Stimulated activated CD4-positive, alpha-beta T cell treated with anti-CD3 and anti-CD28 coated beads, Interleukin-4, amount 100 ng/mL, for 4 hours (primary cell): ENCODE results near the gene TLX3.
"Not testable (repeated sequence)": the region's sequence is repeated elsewhere in the genome, so short reads cannot be mapped to it uniquely, and the experiment has no call there.

Experiments used
- DNase-seq, 2 experiments: peaks; one replicate each; pipeline ENCODE4 v3.0.0-alpha.2; 2020

Gene TLX3

GRCh38 chr5:171330021-171330420, 21.0 kb downstream of the TLX3 start:
- DNase-seq, result no peak

- DNase-seq, result no peak
Observed at GRCh38 chr5:171335616-171336015, 26.6 kb downstream of the TLX3 start.

DNA sequence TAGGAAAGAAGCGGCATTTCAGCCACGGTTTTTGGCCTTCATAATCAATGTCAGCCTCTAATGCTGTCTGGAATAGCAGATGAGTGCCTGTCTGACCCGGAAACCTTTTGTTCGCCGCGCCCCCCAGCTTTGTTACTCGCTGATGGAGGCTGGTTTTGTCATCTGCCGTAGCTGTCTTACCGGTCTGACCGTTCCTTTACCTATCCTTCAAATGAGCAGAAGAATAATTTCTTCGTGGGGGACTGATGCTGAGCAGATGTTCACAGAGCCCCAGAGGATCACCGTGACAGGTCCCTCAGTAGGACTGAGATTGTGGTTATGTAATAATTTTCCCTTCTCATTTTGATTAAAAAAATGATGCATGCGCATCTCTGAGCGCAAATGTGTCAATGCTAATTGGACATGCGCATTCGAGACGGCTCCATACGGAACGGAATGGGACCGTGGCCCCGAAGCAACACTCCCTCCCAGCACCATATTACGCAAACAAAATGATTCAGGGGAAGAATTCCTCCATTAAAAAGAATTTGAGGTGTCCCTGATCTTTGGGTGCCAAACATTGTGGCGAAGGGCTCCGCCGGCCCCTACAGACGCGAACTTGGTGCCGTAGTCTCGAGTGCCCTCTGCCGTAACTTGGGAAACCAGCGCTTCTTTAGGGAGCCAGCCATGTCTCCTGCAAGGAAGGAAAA, 27.6 kb downstream of the TLX3 start:
- DNase-seq, result no peak

DNA sequence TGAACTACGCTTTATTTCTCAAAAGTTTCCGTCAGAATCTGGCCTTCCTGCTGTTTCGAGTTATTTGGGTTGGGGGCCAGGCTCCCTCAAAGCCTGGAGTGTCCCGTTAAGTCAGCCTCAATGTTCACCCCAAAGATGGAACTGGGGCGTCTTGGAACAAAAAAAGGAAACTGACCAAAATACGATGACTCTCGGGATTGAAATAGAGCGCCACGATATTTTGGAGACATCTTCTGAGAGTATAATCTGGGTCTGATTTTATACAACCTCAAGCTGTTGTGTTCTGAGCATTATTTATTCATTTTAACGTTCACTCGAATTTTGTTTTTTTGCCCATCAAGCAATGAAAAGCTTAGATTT, 28.1 kb downstream of the TLX3 start:
- DNase-seq, result no peak

DNA sequence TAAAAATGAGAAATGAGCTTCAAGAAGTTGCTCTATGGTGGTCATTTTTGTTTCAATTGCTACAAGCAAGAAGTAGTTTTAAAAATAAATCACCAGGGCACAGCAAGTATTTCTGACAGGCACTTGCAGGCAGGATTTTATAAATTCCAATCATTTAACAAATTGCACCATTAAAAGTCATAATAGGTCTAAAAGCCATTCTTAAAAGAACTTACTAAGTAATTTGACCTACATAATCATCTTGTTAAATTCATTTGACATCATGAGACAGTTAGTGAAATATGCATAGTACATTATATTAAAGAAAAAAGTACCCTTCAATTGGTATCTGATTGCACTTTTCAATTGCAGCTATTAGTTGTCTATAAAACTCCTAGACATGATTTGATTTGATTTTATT, 31.0 kb downstream of the TLX3 start:
- no peak for DNase-seq

DNA sequence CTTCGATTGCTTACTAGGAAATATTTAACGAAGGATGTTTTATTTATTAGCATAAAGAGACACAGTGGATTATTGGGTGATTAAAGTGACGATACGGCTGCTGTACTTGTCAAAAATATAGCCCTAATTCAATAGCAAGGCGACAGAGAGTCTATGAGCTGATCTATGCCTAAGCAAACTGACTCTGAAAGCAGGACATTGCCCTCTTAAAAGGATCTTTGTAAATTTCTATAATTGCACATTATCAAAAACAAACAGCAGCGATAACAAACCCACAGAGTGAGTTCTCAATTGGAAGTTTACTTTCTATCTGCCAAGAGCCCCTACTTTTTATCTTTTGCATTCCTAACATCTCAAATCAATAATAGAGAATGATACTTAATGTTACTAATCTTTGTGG, 31.4 kb downstream of the TLX3 start:
- DNase-seq, result no peak

DNA sequence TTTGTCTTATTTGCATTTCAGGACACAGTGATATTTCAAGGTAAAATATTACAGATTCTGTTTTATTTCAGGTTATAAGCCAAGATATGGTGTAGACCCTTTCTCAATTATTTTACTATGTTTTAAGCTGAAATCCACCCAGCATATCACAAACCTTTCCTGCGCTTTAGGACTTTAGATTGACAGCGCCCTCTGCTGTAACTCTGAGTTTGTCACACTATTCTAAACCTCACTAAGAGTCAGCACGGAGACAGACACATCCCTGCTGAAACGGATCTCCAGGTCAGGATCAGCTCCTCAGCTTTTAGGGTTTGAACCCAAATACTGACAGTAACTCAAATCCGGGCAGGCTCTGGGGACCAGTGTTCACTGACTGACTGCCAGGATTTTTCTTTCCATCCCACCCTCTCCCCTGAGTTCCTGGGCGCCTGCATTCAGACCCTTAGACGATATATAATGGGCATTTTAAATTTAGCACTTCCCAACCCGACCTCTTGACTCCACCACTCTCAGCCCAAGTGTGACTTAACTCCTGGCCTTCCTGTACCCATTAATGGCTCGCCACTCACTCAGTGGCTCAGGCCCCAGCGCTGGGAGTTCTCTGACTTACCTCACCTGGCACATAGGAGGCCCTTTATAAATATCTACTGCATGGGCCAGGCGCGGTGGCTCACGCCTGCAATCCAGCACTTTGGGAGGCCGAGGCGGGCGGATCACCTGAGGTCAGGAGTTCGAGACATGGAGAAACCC, 33.5 kb downstream of the TLX3 start:
- peak in 1 of 2 experiments; percentile 5 for DNase-seq

GRCh38 chr5:171344936-171345608, 36.0 kb downstream of the TLX3 start:
- DNase-seq, result no peak

- DNase-seq, result no peak
Observed at GRCh38 chr5:171351536-171352073, 42.6 kb downstream of the TLX3 start.

- no peak for DNase-seq
Observed at GRCh38 chr5:171355302-171355724, 46.3 kb downstream of the TLX3 start.

GRCh38 chr5:171357843-171358242, 48.8 kb downstream of the TLX3 start:
- no peak for DNase-seq

GRCh38 chr5:171361151-171361550, 52.1 kb downstream of the TLX3 start:
- DNase-seq, result not testable (repeated sequence)
